ENCODE results near the gene SPEM1. TPM values are rescaled to one million over a fixed set of nuclear protein-coding genes. Genes with fewer than 3 reads are reported as not detected.

The SPEM1 gene
- total and polyA plus RNA-seq, 3 donors from 2014 or later: 8.5 to 67.7 (median 18.7) TPM

DNA sequence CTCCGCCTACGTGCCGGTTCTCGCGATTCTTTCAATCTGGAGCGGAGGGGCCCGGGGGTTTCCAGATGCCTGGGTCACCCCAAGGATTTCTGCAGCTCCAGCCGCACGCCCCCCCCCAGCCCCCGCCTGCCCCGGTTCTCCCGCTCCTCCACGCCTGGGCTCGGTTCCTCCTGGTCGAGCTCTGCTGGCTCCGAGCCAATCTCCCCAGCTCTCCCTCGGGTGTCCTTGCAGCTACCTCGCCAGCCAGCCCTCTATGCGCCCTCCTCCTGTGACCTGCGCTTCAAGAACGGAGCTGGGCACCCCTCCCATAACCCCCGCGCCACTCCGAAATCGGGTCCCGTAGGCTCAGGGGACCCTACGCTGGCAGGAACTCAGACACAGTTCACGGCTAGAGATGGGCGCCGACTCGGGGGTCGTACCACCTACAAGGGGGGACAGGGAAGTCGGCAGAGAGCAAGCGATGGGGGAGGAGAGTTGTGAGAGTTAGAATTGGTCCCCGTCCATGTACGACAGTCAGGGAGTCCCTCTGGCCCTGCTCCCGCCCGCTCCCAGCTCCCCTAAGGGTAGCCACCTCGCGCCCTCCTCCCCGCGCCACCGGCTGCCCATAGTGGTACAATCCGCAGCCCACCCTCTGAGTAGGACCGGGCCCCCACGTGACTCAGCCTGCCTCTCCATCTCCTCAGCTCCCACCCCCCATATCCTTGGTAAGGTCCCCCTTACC is 20.1 kb downstream of the SPEM1 start:
- no peak for TF ChIP-seq CTCF (IDR thresholded peaks at IDR 0.05)
- TF ChIP-seq POLR2A (IDR thresholded peaks at IDR 0.05): no peak
- Histone ChIP-seq H3K27ac (no peak overlapping the region), H3K4me3 (peak overlapping the region; percentile 18 to 32), H3K4me1 (peaks cover 26% of the 10 kb centered on the region), H3K9me3 (no peaks in the 10 kb centered on the region), H3K27me3 (no peaks in the 10 kb centered on the region), H3K36me3 (ENCODE audit: low read depth, missing control alignments) (no peaks in the 10 kb centered on the region)
- intact Hi-C loops (cut with DNase I; ENCODE audit: low total_unique reads): no loop called here
- 4% methylated on average over 40 to 46 of the region's 46 CpGs for WGBS, 2 donors
- DNase-seq: peak; percentile 77

DNA sequence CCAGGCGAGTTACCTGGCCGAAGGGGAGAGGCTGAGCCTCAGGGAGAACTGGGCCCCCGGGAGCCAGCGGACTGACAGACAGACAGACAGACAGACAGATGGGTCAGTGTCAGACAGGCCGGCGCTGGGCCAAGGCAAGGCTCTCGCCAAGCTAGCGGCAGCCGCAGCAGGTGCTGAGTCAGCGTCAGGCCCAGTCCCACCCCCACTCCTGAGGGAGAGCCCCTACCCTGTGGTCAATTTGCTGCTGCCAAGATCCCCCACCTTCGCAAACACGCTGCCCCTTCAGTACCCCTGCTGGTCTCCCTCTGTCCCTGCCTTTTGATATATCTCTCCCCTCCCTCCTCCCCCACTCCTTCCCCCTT is 20.7 kb downstream of the SPEM1 start:
- no peak overlapping the region for H3K4me3 ChIP-seq
- DNase-seq: peak; percentile 67
- H3K4me1 ChIP-seq: peaks cover 28% of the 10 kb centered on the region

DNA sequence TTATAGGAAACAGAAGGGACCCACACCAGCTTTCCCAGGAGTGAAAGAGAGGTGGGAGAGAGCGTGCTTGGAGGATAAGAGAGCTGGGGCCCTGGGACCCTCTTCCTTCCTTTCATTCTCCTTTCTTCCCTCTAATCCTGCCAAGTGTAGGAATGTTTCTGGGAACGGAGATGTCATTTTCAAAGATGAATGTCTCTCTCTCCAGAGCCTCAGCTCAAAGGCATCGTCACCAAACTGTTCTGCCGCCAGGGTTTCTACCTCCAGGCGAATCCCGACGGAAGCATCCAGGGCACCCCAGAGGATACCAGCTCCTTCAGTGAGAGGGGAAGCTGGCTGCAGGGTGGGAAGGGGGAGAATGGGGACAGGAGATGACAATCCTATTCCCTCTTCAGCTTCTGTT is 21.1 kb downstream of the SPEM1 start:
- Histone ChIP-seq H3K36me3 (ENCODE audit: low read depth, missing control alignments) (no peaks in the 10 kb centered on the region), H3K9me3 (no peaks in the 10 kb centered on the region), H3K4me1 (peaks cover 28% of the 10 kb centered on the region), H3K4me3 (no peak overlapping the region), H3K27ac (no peak overlapping the region), H3K27me3 (no peaks in the 10 kb centered on the region)
- intact Hi-C loops (cut with DNase I; ENCODE audit: low total_unique reads): no loop called here
- TF ChIP-seq POLR2A (IDR thresholded peaks at IDR 0.05) (no peak), CTCF (IDR thresholded peaks at IDR 0.05) (no peak)
- WGBS, 2 donors: 52 to 74% methylated on average over 7 of the region's 7 CpGs
- no peak for DNase-seq

More for the DNA sequence above, 20.7 kb downstream of the SPEM1 start:
- no peaks in the 10 kb centered on the region for H3K9me3 ChIP-seq
- H3K27ac ChIP-seq: no peak overlapping the region
- H3K36me3 ChIP-seq (ENCODE audit: low read depth, missing control alignments): no peaks in the 10 kb centered on the region
- TF ChIP-seq CTCF (IDR thresholded peaks at IDR 0.05) (no peak), POLR2A (IDR thresholded peaks at IDR 0.05) (no peak)
- 8 to 14% methylated on average over 6 to 12 of the region's 12 CpGs for WGBS, 2 donors
- intact Hi-C loops (cut with DNase I; ENCODE audit: low total_unique reads): no loop called here
- no peaks in the 10 kb centered on the region for H3K27me3 ChIP-seq

DNA sequence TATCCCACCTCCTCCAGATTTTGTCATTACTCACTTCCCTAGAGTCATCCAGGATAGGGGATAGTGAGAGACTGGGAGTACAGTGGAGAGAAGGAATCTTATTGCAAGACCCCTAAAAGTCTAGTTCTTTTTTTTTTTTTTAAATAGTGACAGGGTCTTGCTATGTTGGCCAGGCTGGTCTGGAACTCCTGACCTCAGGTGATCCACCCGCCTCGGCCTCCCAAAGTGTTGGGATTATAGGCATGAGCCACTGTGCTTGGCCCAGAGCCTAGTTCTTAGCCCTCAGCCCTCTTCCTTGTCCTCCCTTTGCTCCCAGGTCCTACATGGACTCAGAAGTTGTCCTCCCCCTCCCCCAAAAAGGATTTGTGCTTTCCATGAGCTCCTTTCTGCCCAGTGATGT is 22.0 kb downstream of the SPEM1 start:
- no peak for DNase-seq
- Histone ChIP-seq H3K27me3 (no peaks in the 10 kb centered on the region), H3K4me3 (no peak overlapping the region), H3K27ac (no peak overlapping the region), H3K36me3 (ENCODE audit: low read depth, missing control alignments) (no peaks in the 10 kb centered on the region), H3K9me3 (no peaks in the 10 kb centered on the region), H3K4me1 (peaks cover 28% of the 10 kb centered on the region)
- 92 to 100% methylated on average over 2 of the region's 2 CpGs for WGBS, 2 donors
- TF ChIP-seq POLR2A (IDR thresholded peaks at IDR 0.05): no peak
- no peak for TF ChIP-seq CTCF (IDR thresholded peaks at IDR 0.05)
- intact Hi-C loops (cut with DNase I; ENCODE audit: low total_unique reads): no loop called here
